SHP77 treated with DMSO at 0.1 percent for 48 hours (cell line): ENCODE results near the gene CAPN5.
"Not testable (repeated sequence)": the region's sequence is repeated elsewhere in the genome, so short reads cannot be mapped to it uniquely, and the experiment has no call there.

Experiments used
- DNase-seq: peaks from one replicate; lab custom pipeline; 2025; lab: John Stamatoyannopoulos, UW

The CAPN5 gene

GRCh38 chr11:77066229-77067042 is at the start of gene CAPN5:
TSS of gene CAPN5 (plus strand) at chr11:77066971. CDS start at chr11:77084887, 17,916 bp downstream.
- DNase-seq: peak; percentile 69

GRCh38 chr11:77018396-77018924 is 48.3 kb upstream of the CAPN5 start:
- DNase-seq: not testable (repeated sequence)

GRCh38 chr11:77019976-77020595 is 46.7 kb upstream of the CAPN5 start:
- no peak for DNase-seq

GRCh38 chr11:77020734-77021133 is 46.0 kb upstream of the CAPN5 start:
- DNase-seq: peak; percentile 13

GRCh38 chr11:77024745-77025144 is 42.0 kb upstream of the CAPN5 start:
- no peak for DNase-seq

GRCh38 chr11:77026221-77026620 is 40.5 kb upstream of the CAPN5 start:
- no peak for DNase-seq

- no peak for DNase-seq
Measured at GRCh38 chr11:77026743-77027142, 40.0 kb upstream of the CAPN5 start.

- DNase-seq: no peak
Measured at GRCh38 chr11:77027275-77027674, 39.5 kb upstream of the CAPN5 start.

- no peak for DNase-seq
Measured at GRCh38 chr11:77029829-77030228, 36.9 kb upstream of the CAPN5 start.

- DNase-seq: no peak
Measured at GRCh38 chr11:77030834-77031414, 35.8 kb upstream of the CAPN5 start.

- no peak for DNase-seq
Measured at GRCh38 chr11:77031599-77031998, 35.2 kb upstream of the CAPN5 start.

- DNase-seq: no peak
Measured at GRCh38 chr11:77035039-77035438, 31.7 kb upstream of the CAPN5 start.

- DNase-seq: no peak
Measured at GRCh38 chr11:77035580-77035979, 31.2 kb upstream of the CAPN5 start.

- no peak for DNase-seq
Measured at GRCh38 chr11:77036398-77036797, 30.4 kb upstream of the CAPN5 start.

- no peak for DNase-seq
Measured at GRCh38 chr11:77037057-77037456, 29.7 kb upstream of the CAPN5 start.

- no peak for DNase-seq
Measured at GRCh38 chr11:77038029-77038824, 28.5 kb upstream of the CAPN5 start.

GRCh38 chr11:77038825-77039326 is 27.9 kb upstream of the CAPN5 start:
- DNase-seq: no peak

- DNase-seq: no peak
Measured at GRCh38 chr11:77039491-77040400, 27.0 kb upstream of the CAPN5 start.

GRCh38 chr11:77040401-77040777 is 26.4 kb upstream of the CAPN5 start:
- DNase-seq: no peak

- no peak for DNase-seq
Measured at GRCh38 chr11:77040889-77041288, 25.9 kb upstream of the CAPN5 start.
